ENCODE data around the gene SCYL2.
"Not testable (repeated sequence)": the region's sequence is repeated elsewhere in the genome, so short reads cannot be mapped to it uniquely, and the experiment has no call there.

SCYL2 gene, protein sequence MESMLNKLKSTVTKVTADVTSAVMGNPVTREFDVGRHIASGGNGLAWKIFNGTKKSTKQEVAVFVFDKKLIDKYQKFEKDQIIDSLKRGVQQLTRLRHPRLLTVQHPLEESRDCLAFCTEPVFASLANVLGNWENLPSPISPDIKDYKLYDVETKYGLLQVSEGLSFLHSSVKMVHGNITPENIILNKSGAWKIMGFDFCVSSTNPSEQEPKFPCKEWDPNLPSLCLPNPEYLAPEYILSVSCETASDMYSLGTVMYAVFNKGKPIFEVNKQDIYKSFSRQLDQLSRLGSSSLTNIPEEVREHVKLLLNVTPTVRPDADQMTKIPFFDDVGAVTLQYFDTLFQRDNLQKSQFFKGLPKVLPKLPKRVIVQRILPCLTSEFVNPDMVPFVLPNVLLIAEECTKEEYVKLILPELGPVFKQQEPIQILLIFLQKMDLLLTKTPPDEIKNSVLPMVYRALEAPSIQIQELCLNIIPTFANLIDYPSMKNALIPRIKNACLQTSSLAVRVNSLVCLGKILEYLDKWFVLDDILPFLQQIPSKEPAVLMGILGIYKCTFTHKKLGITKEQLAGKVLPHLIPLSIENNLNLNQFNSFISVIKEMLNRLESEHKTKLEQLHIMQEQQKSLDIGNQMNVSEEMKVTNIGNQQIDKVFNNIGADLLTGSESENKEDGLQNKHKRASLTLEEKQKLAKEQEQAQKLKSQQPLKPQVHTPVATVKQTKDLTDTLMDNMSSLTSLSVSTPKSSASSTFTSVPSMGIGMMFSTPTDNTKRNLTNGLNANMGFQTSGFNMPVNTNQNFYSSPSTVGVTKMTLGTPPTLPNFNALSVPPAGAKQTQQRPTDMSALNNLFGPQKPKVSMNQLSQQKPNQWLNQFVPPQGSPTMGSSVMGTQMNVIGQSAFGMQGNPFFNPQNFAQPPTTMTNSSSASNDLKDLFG

DNA sequence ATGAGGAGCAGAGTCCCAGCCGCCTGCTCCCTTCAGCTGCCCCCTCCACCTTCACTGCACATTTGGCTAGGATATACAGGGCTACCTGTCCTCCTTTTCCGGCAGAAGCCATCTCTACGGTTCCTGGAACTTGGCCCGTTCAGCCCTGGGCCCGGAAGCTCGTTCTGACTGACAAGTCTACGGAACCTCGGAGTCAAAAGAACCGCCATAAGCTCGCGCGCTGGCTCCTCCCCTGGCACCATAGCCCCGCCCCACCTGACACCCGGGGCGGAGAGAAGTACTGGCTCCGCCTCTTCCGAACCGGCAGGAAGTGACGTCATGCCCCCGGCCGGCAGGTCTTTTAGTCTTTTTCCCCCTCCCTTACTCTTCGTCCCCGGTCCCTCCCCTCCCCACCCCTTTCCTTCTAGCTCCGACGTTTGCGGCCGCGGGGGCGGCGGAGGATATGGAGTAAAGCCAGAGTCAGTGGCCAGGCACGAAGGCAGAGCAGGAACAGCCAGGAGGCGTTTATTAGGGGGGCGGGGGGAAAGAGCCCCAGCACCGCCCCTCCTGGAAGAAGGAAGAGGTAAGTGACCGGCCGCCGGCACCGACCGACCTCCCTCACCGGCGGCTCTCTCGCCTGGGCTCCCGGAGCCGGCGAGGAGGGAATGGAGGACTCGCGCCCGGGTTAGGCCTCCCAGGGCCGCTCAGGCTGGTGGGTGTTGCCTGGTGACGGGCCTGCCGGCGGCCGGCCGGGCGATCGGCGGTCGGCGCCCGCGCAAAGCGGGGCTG lies at the start of gene SCYL2, which contains the start of gene DEPDC4:
Gene SCYL2, plus strand, starts transcription at position 343 of the 768 bp plus-strand sequence. CDS start 15,794 bp downstream, outside the sequence.
Gene DEPDC4, minus strand, starts transcription at position 245 of the 768 bp plus-strand sequence. Its CDS starts 3 bp downstream, at position 242.
- peak within 1 kb of the TSS; percentile 92 for H3K4me3 ChIP-seq (ENCODE audit: low read length)

DNA sequence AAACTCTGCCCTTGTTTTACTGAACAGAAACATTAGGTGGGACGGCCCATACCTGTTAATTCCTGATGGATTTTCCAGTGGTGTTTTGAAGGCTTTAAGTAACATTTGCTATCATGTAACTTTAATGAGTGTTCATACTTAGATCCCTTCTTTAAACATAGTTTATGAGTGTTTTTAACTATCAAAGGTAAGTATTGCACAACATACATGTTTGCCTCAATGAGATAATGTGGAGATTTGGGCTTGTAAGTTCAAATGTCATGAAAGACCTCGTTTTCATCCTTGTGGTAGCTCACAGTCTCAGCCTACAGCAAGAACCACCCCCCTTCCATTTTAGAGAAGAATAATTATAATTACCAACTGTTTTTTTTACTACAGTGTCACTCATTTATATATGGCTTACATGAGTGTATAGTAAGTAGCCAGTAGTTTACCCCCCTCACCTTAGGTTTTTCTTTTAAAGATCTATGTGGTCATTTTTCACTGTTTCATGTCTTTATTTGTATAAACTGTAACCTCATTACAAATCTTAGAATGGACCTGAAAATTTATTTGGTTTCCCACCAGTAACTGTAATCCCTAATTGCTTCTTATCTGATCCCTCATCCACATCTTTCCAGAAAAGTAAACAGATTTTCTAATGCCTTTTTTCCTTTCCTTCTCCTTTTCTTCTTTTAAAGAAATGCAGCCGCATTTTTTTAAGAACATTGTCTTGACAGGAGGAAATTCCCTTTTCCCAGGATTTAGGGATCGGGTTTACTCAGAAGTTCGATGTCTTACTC lies 47.5 kb upstream of the SCYL2 start:
- TF ChIP-seq ZNF274 (IDR thresholded peaks at IDR 0.05; ENCODE audit: low read depth, low read length), result no peak

More for the DNA sequence above, at the start of gene SCYL2, which contains the start of gene DEPDC4:
- TF ChIP-seq ZNF274 (IDR thresholded peaks at IDR 0.05; ENCODE audit: low read depth, low read length), result no peak

DNA sequence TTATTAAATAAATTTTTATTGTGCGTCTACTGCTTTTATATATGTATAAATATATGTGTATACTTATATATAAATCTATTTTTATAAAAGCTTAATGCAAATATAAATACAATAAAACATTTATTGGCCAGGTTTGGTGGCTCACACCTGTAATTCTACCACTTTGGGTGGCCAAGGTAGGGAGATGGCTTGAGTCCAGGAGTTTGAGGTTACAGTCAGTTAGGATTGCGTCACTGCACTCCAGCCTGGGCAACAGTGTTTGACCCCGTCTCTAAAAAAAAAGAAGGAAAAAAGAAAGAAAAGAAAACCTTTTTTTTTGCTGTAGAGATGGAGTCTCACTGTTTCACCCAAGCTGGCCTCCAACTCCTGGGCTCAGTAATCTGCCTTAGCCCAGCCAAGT lies 45.5 kb upstream of the SCYL2 start:
- no peak overlapping the region for H3K4me3 ChIP-seq (ENCODE audit: low read length)
- TF ChIP-seq ZNF274 (IDR thresholded peaks at IDR 0.05; ENCODE audit: low read depth, low read length), result no peak

More for the DNA sequence above, 47.5 kb upstream of the SCYL2 start:
- H3K4me3 ChIP-seq (ENCODE audit: low read length), result no peak overlapping the region

DNA sequence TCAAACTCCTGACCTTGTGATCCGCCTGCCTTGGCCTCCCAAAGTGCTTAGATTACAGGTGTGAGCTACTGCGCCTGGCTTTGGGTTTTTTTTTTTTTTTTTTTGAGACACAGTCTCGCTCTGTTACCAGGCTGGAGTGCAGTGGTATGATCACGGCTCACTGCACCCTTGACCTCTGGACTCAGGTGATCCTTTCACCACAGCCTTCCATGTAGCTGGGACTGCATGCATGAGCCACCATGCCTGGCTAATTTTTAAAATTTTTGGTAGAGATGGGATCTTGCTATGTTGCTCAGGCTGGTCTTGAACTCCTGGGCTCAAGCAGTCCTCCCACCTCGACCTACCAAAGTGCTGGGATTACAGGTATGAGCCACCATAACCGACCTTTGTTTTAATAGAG lies 44.8 kb upstream of the SCYL2 start:
- H3K4me3 ChIP-seq (ENCODE audit: low read length), result not testable (repeated sequence)

DNA sequence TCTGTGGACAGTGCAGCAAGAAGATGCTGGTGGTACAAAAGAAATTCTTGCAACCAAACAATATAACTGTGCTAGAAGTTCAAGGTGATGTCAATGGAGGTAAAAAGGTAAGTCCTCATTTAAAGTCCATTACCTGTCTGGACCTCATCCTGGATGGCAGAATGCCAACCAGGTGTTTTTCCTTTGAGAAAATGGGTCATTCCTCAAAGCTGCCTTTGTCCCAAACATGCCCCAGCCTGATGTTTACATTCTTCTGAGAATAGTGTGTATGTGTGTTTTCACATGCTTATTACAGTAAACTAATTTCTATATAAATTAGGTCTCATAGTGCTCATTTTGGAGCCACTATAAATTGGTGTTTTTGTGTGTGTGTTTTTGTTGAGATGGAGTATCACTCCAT lies 41.5 kb upstream of the SCYL2 start:
- TF ChIP-seq ZNF274 (IDR thresholded peaks at IDR 0.05; ENCODE audit: low read depth, low read length), result no peak

DNA sequence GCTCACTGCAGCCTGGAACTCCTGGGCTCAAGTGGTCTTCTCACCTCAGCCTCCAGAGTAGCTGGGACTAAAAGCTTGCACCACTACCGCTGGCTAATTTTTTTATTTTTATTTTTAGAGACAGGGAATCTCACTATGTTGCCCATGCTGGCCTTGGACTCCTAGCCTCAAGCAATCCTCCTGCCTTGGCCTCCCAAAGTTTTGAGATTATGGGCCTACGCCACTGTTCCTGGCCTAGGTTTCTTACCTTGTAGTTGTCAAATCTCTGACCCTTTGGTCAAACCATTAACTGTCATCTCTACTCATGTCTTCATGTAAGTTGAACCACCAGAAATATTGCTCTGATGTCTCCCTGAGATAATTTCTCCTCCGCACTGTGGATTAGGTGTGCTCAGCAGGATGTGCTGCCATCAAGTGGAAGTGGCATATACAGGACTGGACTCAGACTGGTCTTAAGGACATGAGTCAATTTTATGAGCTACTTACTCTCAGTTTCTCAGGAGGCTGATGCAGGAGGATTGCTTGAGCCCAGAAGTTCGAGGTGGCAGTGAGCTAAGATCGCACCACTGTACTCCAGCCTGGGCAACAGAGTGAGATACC lies 37.8 kb upstream of the SCYL2 start:
- H3K4me3 ChIP-seq (ENCODE audit: low read length), result no peak overlapping the region
- TF ChIP-seq ZNF274 (IDR thresholded peaks at IDR 0.05; ENCODE audit: low read depth, low read length), result no peak

More for the DNA sequence above, 41.5 kb upstream of the SCYL2 start:
- no peak overlapping the region for H3K4me3 ChIP-seq (ENCODE audit: low read length)

DNA sequence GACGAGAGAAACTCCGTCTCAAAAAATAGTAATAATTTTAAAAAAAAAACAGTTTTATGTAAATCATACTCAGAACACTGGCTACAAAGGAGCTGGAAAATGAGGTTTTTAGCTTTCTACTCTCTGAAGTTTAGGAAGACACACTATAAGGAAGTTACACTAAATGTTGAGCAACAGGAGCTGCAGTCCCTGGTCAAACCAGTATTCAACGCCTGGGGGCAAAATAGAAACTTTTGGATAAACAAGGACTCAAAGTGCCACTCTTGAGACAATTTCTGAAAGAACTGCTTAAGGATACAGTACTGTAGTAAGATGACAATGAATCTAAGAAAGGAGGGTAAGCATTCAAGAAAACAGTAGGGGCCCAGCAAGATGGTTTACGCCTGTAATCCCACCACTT lies 37.1 kb upstream of the SCYL2 start:
- H3K4me3 ChIP-seq (ENCODE audit: low read length), result no peak overlapping the region
- no peak for TF ChIP-seq ZNF274 (IDR thresholded peaks at IDR 0.05; ENCODE audit: low read depth, low read length)

DNA sequence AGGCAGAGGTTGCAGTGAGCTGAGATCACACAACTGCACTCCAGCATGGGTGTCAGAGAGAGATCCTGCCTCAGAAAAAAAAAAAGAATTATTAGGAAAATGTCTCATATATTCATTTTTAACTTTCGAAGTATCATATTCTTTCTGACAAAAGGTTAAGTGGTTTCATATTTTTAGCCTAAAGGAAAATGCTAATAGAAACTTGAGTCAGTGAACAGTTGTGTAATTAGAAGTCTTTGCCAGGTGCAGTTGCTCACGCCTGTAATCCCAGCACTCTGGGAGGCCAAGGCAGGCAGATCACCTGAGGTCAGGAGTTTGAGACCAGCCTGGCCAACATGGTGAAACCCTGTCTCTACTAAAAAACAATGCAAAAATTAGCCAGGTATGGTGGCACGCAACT lies 35.1 kb upstream of the SCYL2 start:
- not testable (repeated sequence) for H3K4me3 ChIP-seq (ENCODE audit: low read length)

DNA sequence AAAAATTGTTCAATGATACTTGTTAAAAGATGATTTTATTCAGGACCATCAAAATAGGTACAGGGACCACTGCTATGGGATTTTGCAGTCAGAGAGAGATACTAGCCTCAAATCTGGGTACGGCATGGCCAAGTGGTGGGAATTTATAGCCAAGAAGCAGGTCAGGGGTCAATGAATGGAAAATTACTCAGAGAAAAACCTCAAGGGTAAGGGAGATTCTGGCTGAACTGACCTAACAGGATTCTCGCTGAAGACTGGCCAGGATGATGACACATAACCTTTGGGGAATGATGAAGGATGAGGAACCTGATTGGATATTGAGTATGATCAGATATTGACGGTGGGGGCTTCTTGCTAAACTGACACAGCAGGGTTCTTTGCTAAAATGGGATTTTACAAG lies 32.8 kb upstream of the SCYL2 start:
- no peak for TF ChIP-seq ZNF274 (IDR thresholded peaks at IDR 0.05; ENCODE audit: low read depth, low read length)

DNA sequence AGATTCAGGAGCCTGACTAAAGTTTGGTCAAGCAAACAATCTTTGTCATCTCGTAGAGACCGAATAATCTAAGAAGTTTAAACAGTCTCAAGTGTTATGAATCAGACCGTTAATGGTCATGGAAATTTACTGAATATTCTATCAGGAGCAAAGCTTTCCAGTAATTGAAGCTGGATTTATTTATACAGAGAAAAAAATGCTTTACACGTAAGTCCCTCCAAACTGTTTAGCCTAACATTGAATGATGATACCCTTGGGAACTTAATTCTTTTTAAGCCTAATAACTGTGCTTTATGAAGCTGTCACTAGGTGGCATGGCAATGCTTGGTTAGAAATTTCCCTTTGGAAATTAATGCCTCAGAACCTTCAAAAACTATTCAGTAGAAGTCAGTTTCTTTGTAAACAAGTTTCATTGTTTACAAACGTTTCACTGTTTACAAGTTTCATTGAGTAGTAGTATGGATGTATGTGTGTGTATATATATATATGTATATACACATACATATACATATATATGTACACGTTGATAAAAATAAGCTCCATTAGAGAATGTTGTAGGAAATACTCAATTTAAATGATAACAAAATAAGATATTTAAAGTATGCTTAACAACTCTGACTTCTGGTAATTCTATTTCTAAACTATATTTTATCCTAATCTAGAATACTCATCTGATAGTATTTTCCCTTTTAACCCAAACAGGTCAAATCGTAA lies 32.2 kb upstream of the SCYL2 start:
- no peak for TF ChIP-seq ZNF274 (IDR thresholded peaks at IDR 0.05; ENCODE audit: low read depth, low read length)
- H3K4me3 ChIP-seq (ENCODE audit: low read length), result no peak overlapping the region

More for the DNA sequence above, 32.8 kb upstream of the SCYL2 start:
- H3K4me3 ChIP-seq (ENCODE audit: low read length), result no peak overlapping the region

DNA sequence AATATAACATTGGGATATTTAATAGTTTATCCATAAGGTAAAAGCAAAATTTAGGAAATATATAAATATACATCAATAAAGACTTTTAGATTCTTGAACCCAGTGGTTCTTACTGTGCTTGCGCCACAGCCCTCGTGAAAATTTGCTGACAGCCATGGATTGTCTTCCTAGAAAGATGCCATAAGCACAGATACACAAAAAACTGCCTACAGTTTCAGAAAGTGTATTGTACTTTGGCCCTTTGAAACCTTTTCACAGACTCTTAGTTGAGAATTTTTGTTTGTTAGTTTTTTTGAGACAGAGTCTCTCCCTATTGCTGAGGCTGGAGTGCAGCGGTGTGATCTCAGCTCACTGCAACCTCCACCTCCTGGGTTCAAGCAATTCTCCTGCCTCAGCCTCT lies 28.2 kb upstream of the SCYL2 start:
- no peak for TF ChIP-seq ZNF274 (IDR thresholded peaks at IDR 0.05; ENCODE audit: low read depth, low read length)

DNA sequence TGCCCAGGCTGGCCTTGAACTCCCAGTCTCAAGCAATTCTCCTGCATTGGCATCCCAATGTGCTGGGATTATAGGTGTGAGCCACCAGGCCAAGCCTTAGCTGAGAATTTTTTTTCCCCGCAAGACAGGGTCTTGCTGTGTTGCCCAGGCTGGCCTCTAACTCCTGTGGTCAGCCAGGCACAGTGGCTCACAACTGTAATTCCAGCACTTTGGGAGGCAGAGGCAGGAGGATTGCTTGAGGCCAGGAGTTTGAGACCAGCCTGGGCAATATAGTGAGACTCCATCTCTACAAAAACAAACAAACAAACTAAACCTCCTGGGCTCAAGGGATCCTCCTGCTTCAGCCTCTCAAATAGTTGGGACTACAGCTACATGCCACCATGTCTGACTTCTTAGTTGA lies 27.4 kb upstream of the SCYL2 start:
- no peak overlapping the region for H3K4me3 ChIP-seq (ENCODE audit: low read length)
- TF ChIP-seq ZNF274 (IDR thresholded peaks at IDR 0.05; ENCODE audit: low read depth, low read length), result no peak

More for the DNA sequence above, 28.2 kb upstream of the SCYL2 start:
- H3K4me3 ChIP-seq (ENCODE audit: low read length), result no peak overlapping the region
